Right lobe of liver (tissue), 6 donors: Measurements from ENCODE around the gene DRD2. TPM values are rescaled to one million over a fixed set of nuclear protein-coding genes. Genes with fewer than 3 reads are reported as not detected.

Experiments used
- ATAC-seq, 4 donors: fragments of 200-7000 bp; cut with Tn5 transposase; one replicate each; pipeline ENCODE4 v1.9.1; 2020; ENCODE audit warnings: mild to moderate bottlenecking in 4 of 4, moderate library complexity in 4 of 4
- DNase-seq, 3 donors: peaks; one replicate each; pipeline ENCODE4 v3.0.0-alpha.2; 2020
- H3K27ac ChIP-seq, 3 donors: fragments of 200-600 bp; one replicate each; pipeline ENCODE4 v1.8.0; 2022
- H3K27me3 ChIP-seq, 2 donors: fragments of 200-600 bp; one replicate each; pipeline ENCODE4 v1.8.0; 2022
- H3K36me3 ChIP-seq, 4 donors: fragments of 200-600 bp; sonication (generic) in 1 of 4; one replicate each; pipeline versions ENCODE4 v1.5.1 to v1.8.0; 2017 to 2022; ENCODE audit warnings: control low read depth in 1 of 4
- H3K4me1 ChIP-seq, 4 donors: fragments of 200-600 bp; sonication (generic) in 1 of 4; one replicate each; pipeline versions ENCODE4 v1.5.1 to v1.8.0; 2017 to 2022; ENCODE audit warnings: control low read depth in 1 of 4
- H3K4me3 ChIP-seq, 3 donors: fragments of 200-600 bp; one replicate each; pipeline ENCODE4 v1.8.0; 2022
- H3K9me3 ChIP-seq, 4 donors: fragments of 200-600 bp; sonication (generic) in 1 of 4; one replicate each; pipeline versions ENCODE4 v1.5.1 to v1.8.0; 2017 to 2022; ENCODE audit warnings: control low read depth in 1 of 4
- CTCF ChIP-seq, 4 donors: fragments of 200-600 bp in 3 of 4; fragments of 450-650 bp in 1 of 4; IDR thresholded peaks; one replicate each; pipeline versions ENCODE4 v1.5.1 to v1.8.0; 2016 to 2022; ENCODE audit warnings: antibody characterized with exemption in 4 of 4, mild to moderate bottlenecking in 2 of 4
- POLR2A ChIP-seq: fragments of 450-650 bp; IDR thresholded peaks from one replicate; pipeline ENCODE4 v1.6.1; 2017; ENCODE audit warnings: antibody characterized with exemption, mild to moderate bottlenecking
- whole genome bisulfite sequencing: methylation state at CpG from one replicate; pipeline ENCODE4 v1.1.6; 2018; ENCODE audit warnings: low coverage, low lambda C conversion rate; ENCODE audit not compliant: insufficient coverage; ENCODE audit errors: missing lambda C conversion rate; 5-methylcytosine and 5-hydroxymethylcytosine counted together
- intact Hi-C, 2 donors: fragments of 100-400 bp; cut with DNase I; formaldehyde crosslinking; loops; one replicate each; pipeline versions ENCODE4 v1.11.2 to v1.14.1; 2022
- total RNA-seq, 6 experiments: library from RNA; depleted of rRNA in 2 of 6; stranded (reverse); fragments of >200 nt in 2 of 6; fragmentation: NEBNext Ultra II Directional in 3 of 6; extraction: Animal tissue kit (Norgen Biotek cat#: 25700) in 3 of 6; gene quantifications; one replicate each; pipeline versions ENCODE4 v1.1.0 to v1.2.4, GENCODE V29; 2016 to 2023
- donor health status: DM: no; HTN: yes; CAD: no.
- donor health status: DM: no; HTN: no; CAD: no.
- donor health status: DM: no; HTN: no; CAD: no.
- donor health status: DM: no; HTN: yes; CAD: no.
- donor health status: DM: no; HTN: yes; CAD: no.

DRD2 gene
- total RNA-seq, 6 experiments from 2014 or later = 0.13 TPM; not detected in 5

GRCh38 chr11:113373981-113374560 is 101.1 kb downstream of the DRD2 start:
- no peaks in the 10 kb centered on the region for H3K9me3 ChIP-seq
- no peak overlapping the region for H3K27ac ChIP-seq
- no peak for DNase-seq
- H3K36me3 ChIP-seq = no peaks in the 10 kb centered on the region
- TF ChIP-seq POLR2A = no peak
- TF ChIP-seq CTCF (IDR thresholded peaks at IDR 0.05) = no peak
- ATAC-seq = no peak
- intact Hi-C loops = no loop called here
- 86% methylated on average over 9 of the region's 10 CpGs for WGBS
- no peaks in the 10 kb centered on the region for H3K4me1 ChIP-seq
- H3K27me3 ChIP-seq = no peaks in the 10 kb centered on the region
- H3K4me3 ChIP-seq = no peak overlapping the region

GRCh38 chr11:113373306-113373705 is 101.9 kb downstream of the DRD2 start:
- Histone ChIP-seq H3K36me3 (peaks cover 0 to 1% (median 0%) of the 10 kb centered on the region in 4 donors), H3K9me3 (no peaks in the 10 kb centered on the region), H3K4me1 (no peaks in the 10 kb centered on the region), H3K27me3 (no peaks in the 10 kb centered on the region), H3K4me3 (no peak overlapping the region), H3K27ac (no peak overlapping the region)
- WGBS = 87% methylated on average over 2 of the region's 3 CpGs
- ATAC-seq = no peak
- no peak for DNase-seq
- intact Hi-C loops = no loop called here
- no peak for TF ChIP-seq POLR2A
- no peak for TF ChIP-seq CTCF (IDR thresholded peaks at IDR 0.05)

- Histone ChIP-seq H3K27ac (no peak overlapping the region), H3K36me3 (peaks cover 0 to 9% (median 0%) of the 10 kb centered on the region in 4 donors), H3K4me3 (no peak overlapping the region), H3K27me3 (no peaks in the 10 kb centered on the region), H3K4me1 (no peaks in the 10 kb centered on the region), H3K9me3 (no peaks in the 10 kb centered on the region)
- intact Hi-C loops = no loop called here
- no peak for DNase-seq
- 84% methylated on average over 4 of the region's 4 CpGs for WGBS
- ATAC-seq = no peak
- TF ChIP-seq POLR2A (no peak), CTCF (IDR thresholded peaks at IDR 0.05) (no peak)
These were observed 102.9 kb downstream of the DRD2 start for GRCh38 chr11:113372309-113372708.

- H3K36me3 ChIP-seq = peaks cover 0 to 9% (median 2%) of the 10 kb centered on the region in 4 donors
- H3K4me1 ChIP-seq = no peaks in the 10 kb centered on the region
- intact Hi-C loops = no loop called here
- TF ChIP-seq CTCF (IDR thresholded peaks at IDR 0.05) = no peak
- TF ChIP-seq POLR2A = no peak
- DNase-seq (no peak), ATAC-seq (no peak)
- H3K4me3 ChIP-seq = no peak overlapping the region
- no peaks in the 10 kb centered on the region for H3K27me3 ChIP-seq
- no peak overlapping the region for H3K27ac ChIP-seq
- no peaks in the 10 kb centered on the region for H3K9me3 ChIP-seq
- 86% methylated on average over 2 of the region's 5 CpGs for WGBS
These were observed 104.6 kb downstream of the DRD2 start for GRCh38 chr11:113370634-113371033.
